ENCODE measurements around the gene DTYMK.
"Not testable (repeated sequence)": the region's sequence is repeated elsewhere in the genome, so short reads cannot be mapped to it uniquely, and the experiment has no call there.

The DTYMK gene, protein sequence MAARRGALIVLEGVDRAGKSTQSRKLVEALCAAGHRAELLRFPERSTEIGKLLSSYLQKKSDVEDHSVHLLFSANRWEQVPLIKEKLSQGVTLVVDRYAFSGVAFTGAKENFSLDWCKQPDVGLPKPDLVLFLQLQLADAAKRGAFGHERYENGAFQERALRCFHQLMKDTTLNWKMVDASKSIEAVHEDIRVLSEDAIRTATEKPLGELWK

DNA sequence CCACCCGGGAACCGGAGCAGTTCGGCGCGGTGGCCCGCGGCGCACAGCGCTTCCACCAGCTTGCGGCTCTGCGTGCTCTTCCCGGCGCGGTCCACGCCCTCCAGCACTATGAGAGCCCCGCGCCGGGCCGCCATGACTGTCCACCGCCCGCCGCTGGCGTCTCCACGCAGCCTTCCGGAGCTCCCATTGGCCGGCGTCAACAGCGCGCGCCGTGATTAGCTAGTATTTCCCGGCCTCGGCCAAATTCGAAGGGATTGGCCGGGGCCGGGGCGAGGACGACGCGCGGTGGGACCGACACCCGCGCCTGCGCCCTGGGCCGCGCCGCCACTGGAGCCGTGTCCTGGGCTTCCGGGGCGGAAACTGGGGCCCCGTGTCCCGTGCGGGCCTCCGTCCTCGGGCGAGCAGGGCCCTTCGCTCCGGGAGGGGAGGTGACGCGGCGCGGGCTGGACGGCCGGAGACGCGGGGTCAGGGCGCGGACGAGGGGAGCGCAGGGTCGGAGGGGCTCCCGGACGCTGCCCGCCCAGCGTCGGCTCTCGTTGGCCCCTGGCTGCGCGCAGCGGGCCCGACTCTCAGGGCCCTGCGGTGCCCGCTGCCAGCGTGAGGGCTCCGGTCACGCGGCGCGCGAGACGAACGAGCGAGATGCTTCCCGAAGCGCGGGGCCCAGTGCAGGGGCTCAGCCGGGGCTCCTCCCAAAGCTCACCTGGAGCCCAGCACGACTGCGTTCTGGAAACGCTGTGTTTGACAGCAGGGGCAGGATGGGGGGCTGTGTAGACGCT, at the start of gene DTYMK:
DTYMK (minus strand) TSS at position 166 of the 776 bp plus-strand sequence; CDS start at position 134, 32 bp downstream.
- H3K4me3 ChIP-seq (ENCODE audit: low read length): peak within 1 kb of the TSS; percentile 97
- DNase-seq (ENCODE audit: low read depth): peak; percentile 98
- TF ChIP-seq, protein P1, sequence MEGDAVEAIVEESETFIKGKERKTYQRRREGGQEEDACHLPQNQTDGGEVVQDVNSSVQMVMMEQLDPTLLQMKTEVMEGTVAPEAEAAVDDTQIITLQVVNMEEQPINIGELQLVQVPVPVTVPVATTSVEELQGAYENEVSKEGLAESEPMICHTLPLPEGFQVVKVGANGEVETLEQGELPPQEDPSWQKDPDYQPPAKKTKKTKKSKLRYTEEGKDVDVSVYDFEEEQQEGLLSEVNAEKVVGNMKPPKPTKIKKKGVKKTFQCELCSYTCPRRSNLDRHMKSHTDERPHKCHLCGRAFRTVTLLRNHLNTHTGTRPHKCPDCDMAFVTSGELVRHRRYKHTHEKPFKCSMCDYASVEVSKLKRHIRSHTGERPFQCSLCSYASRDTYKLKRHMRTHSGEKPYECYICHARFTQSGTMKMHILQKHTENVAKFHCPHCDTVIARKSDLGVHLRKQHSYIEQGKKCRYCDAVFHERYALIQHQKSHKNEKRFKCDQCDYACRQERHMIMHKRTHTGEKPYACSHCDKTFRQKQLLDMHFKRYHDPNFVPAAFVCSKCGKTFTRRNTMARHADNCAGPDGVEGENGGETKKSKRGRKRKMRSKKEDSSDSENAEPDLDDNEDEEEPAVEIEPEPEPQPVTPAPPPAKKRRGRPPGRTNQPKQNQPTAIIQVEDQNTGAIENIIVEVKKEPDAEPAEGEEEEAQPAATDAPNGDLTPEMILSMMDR (IDR thresholded peaks at IDR 0.05; ENCODE audit: insufficient read depth, low read depth, low read length, missing control alignments): no peak

DNA sequence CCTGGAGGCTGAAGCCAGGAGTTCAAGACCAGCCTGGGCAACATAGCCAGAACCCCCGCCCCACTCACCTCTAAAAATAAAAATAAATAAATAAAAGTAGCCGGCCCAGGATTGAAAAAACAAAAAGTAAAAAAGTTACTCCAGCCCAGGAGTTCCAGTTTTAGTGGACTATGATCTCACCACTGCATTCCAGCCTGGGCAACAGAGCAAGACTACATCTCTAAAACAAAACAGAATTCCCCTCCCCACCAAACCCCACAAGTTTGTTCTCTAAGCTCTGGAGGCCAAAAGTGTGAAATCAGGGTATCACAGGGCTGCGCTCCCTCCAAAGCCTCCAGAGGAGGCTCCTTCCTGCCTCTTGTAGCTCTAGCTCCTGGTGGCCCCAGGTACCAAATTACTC, 49.5 kb upstream of the DTYMK start:
- no peak for DNase-seq (ENCODE audit: low read depth)
- H3K4me3 ChIP-seq (ENCODE audit: low read length): no peak overlapping the region
- TF ChIP-seq, protein P1 (IDR thresholded peaks at IDR 0.05; ENCODE audit: insufficient read depth, low read depth, low read length, missing control alignments): no peak

DNA sequence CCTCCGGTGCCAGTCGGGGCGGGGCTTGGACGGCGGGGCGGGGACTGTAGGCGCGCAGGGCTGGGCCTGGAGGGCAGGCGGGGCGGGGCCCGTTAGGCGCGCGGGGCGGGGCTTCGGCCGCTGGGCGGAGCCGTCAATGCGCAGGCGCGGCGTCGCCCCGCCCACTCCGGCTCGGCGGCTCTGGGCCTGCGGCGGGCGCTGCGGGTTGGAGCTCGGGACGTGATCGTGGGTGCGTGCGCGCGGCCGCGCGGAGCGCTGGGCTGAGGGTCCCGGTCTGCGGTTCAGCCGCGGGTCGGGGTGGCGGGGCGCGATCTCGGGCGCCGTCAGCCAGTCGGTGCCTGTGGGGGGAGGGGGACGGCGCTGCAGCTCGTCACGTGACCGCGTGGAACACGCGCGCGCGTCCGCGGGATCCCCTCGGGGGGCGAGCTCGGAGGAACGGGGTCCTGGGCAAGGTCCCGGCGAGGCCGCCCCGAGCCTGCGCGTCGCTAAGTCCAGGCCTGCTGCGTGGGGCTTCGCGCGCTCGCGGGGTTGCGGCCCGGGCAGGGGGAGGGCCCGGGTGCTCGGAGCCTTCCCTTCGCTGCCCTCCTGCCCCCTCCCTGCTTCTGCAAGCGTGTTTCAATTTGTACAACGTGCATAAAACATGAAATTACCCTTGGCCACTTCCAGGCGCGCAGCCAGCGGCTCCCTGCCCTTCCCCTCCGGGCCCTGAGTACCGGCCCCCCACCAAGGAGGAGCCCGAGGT, 48.0 kb upstream of the DTYMK start, which contains the start of gene D2HGDH:
D2HGDH (plus strand) TSS at position 164 of the 742 bp plus-strand sequence. CDS start 595 bp downstream, outside the sequence.
- DNase-seq (ENCODE audit: low read depth): peak; percentile 87
- H3K4me3 ChIP-seq (ENCODE audit: low read length): peak within 1 kb of the TSS; percentile 69
- TF ChIP-seq, protein P1 (IDR thresholded peaks at IDR 0.05; ENCODE audit: insufficient read depth, low read depth, low read length, missing control alignments): no peak

DNA sequence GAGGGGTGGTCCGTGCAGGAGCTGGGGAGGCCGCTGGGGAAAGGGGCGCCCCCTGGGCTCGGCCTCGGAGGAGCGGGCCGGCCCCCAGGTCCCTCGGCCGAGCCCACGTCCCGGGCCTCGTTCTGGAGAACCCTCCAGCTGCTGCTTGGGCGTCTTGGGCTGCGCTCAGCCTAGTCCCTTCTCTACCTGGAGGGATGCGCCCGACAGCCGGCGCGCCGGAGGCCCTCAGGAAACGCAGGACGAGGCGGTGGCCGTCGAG, 47.5 kb upstream of the DTYMK start:
- no peak for DNase-seq (ENCODE audit: low read depth)
- peak overlapping the region; percentile 34 for H3K4me3 ChIP-seq (ENCODE audit: low read length)
- TF ChIP-seq, protein P1 (IDR thresholded peaks at IDR 0.05; ENCODE audit: insufficient read depth, low read depth, low read length, missing control alignments): no peak

DNA sequence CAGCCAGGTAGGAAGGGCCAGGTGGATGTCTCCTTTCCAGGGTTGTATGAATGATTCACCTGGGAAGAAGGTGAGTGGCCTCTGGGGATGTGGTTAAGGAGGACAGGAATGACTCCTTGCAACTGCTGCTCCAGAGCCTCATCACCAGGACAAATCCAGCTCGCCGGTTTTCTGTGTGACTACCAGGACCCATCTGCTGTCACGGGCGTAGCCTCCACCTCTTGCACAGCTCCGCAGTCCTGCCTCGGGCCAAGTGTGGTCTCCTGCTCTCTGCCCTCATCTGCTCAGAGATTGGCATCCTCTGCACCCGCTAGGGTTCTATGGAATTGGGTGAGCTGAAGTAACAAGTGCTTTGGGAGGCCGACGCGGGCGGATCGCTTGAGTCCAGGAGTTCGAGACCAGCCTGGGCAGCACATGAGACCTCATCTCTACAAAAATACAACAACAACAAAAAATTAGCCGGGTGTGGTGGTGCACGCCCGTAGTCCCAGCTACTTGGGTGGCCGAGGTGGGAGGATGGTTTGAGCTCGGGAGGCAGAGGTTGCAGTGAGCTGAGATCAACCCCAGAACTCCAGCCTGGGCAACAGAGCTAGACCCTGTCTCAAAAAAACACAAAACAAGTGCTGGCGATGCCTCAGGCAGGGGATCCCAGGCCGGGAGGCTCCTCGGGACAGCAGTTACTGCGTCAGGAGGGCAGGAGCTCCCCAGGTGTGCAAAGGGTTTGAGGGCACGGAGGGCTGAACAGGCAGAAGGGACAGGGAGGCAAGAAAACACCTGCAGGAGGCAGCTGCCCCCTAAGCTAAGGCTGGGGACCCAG, 47.0 kb upstream of the DTYMK start:
- TF ChIP-seq, protein P1 (IDR thresholded peaks at IDR 0.05; ENCODE audit: insufficient read depth, low read depth, low read length, missing control alignments): peak; percentile 3
- DNase-seq (ENCODE audit: low read depth): peak; percentile 76
- peak overlapping the region; percentile 34 for H3K4me3 ChIP-seq (ENCODE audit: low read length)

DNA sequence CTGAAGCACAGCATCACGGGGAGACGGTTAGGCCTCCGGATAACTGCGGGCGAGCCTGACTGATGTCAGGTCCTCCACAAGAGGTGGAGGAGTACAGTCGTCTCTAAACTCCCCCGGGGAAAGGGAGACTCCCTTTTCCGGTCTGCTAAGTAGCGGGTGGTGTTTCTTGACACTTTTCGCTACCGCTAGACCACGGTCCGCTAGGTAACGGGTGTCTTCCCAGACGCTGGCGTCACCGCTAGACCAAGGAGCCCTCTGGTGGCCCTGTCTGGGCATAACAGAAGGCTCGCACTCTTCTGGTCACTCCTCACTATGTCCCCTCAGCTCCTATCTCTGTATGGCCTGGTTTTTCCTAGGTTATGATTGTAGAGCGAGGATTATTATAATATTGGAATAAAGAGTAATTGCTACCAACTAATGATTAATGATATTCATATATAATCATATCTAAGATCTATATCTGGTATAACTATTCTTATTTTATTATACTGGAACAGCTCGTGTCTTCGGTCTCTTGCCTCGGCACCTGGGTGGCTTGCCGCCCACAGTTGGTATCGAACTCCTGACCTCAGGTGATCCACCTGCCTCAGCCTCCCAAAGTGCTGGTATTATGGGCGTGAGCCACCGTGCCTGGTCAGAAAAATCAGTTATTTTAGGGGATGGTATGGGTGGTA, 46.0 kb upstream of the DTYMK start:
- TF ChIP-seq, protein P1 (IDR thresholded peaks at IDR 0.05; ENCODE audit: insufficient read depth, low read depth, low read length, missing control alignments): peak; percentile 33
- H3K4me3 ChIP-seq (ENCODE audit: low read length): not testable (repeated sequence)
- DNase-seq (ENCODE audit: low read depth): peak; percentile 25

Measured in epithelial cell of esophagus (primary cell).